T47D (cell line): ENCODE data around the gene GPNMB.
"Not testable (repeated sequence)": the region's sequence is repeated elsewhere in the genome, so short reads cannot be mapped to it uniquely, and the experiment has no call there.

ENCODE experiments used
- DNase-seq, 2 experiments: peaks; one replicate each; pipeline versions ENCODE4 v3.0.0 to v3.0.0-alpha.2; 2011 to 2012; ENCODE audit warnings: low read depth in 1 of 2, low spot score in 1 of 2
- JUND ChIP-seq: IDR thresholded peaks from 2 replicates; pipeline ENCODE4 v1.6.1; 2012; ENCODE audit warnings: low read depth
- in situ Hi-C: cut with HindIII; loops from 2 replicates; pipeline ENCODE4 v1.10.0; 2016; ENCODE audit warnings: low sequenced_read_pairs, low pct_unique_long_range_greater_than_20kb

GPNMB gene

DNA sequence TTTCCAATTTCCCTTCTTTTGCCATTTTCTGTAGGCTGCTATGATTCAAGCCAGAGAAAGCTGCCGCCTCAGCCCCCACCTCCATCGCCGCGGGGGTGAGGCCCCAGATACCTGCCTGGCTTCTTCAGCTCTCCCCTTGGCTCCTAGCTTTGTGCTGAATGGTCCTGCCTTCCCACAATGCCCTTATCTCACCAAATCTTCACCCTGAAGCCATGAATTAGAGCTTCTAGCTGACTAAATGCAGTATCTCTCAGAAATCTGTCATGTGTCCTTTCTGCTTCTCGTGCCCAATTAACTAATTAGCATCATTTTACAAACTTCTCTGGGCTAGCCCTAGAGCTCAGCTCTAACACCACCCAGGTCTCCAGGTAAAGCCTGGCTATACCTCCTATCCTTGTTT, 32.2 kb upstream of the GPNMB start:
- DNase-seq, result no peak
- in situ Hi-C loops, result no loop called here
- no peak for TF ChIP-seq JUND

- no peak for TF ChIP-seq JUND
- DNase-seq, result no peak
- in situ Hi-C loops, result no loop called here
These were observed 31.6 kb upstream of the GPNMB start for GRCh38 chr7:23214938-23215337.

DNA sequence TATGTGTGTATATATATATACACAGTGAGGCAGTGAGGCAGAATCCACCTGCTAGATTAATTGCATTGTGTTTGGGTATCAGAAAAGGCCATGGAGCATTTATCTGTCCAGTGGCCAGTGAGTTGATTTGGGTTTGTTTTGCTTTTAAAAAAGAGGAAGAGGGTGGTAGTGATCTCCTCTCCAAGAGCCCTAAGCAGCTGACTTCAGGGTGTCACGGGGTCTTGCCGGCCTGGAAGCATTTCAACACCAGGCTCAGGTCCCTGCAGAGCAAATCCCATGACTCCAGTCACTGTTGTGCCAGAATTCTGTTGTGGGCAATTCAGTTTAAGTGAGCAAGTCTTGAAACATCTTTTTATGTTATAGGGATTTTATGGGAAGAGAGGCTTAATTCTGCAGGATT, 30.6 kb upstream of the GPNMB start:
- no peak for TF ChIP-seq JUND
- DNase-seq, result no peak
- in situ Hi-C loops, result no loop called here

DNA sequence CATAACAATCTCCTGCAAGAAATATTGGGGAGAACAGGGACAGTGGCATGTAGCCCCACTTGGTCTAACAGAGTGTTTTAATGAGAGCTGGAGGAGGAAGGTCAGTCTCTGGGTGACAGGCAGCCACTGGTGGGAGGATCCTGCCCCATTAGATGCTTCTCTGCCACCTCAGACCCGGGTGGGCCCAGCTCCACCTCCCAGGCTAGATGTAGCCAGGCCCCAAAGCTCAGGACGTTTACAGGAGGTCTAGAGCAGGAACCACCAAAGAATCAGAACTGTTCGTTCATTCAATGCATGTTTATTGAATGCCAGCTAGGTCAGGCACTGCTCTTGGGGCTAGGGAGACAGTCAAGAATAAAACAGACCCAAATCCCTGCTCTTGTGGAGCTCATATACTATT, 28.4 kb upstream of the GPNMB start:
- TF ChIP-seq JUND, result no peak
- no peak for DNase-seq
- in situ Hi-C loops, result no loop called here

DNA sequence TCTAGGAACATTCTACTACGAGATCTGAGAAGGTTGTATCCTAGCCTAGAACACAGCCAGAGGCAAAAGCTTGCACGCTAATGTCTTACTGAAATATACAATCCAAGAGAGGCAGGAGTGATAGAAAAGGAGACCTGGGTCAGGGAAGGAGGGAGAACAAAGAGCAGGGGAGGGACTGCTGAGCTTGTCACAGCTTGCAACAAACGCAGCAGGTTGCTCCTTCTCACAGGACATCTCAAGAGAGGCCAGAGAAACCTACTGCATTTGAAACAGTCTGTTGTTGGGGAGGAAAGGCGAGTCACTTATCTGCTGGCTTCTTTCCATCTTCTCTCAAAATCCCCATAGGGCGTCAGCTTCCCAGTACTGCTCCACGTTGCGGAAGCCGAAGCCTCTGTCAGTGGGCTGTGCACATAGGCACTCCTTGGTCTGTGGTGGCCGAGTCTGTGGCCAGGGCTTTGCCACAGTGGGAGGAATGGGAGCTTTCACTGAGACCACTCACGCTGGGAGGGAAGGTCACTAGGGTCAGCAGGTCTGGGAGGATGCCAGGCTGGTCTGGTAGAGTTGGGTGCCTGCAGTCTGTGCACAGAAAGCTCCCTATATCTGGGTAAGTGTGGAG, 25.8 kb upstream of the GPNMB start:
- no peak for DNase-seq
- in situ Hi-C loops, result no loop called here
- no peak for TF ChIP-seq JUND

DNA sequence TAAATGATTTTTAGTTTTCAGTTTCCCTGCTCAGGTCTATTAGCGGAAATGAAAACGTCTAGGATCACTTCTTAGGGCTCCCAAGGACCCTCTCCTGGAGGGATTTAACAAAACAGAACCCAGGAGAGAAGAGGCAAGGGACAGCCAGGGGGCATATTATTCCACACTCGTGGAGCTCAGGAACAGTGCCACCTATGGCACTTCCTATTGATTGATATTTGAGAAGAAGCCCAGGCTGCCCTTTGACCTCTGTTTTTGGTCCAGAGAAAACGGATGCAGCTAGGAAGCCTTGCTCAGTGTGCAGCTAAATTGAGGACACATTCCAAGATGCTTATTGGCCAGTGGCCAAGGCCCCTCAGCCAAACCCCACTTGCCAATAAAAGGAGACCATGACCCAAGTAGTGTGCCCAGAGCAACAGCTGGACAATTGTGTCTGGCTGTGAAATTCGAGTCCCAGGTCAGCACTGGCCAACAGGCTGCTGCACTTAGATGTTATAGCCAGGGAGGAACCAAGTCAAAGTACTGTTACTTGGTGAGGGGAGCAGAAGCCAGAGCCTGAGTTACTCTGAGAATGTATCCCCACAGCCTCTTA, 24.0 kb upstream of the GPNMB start:
- in situ Hi-C loops, result no loop called here
- TF ChIP-seq JUND, result no peak
- no peak for DNase-seq

GRCh38 chr7:23224364-23224763, 22.2 kb upstream of the GPNMB start:
- in situ Hi-C loops, DNase-seq: not testable (repeated sequence)

GRCh38 chr7:23226844-23227450, 19.6 kb upstream of the GPNMB start:
- DNase-seq, result no peak
- in situ Hi-C loops, result no loop called here
- no peak for TF ChIP-seq JUND

GRCh38 chr7:23228412-23228811, 18.2 kb upstream of the GPNMB start:
- no peak for TF ChIP-seq JUND

DNA sequence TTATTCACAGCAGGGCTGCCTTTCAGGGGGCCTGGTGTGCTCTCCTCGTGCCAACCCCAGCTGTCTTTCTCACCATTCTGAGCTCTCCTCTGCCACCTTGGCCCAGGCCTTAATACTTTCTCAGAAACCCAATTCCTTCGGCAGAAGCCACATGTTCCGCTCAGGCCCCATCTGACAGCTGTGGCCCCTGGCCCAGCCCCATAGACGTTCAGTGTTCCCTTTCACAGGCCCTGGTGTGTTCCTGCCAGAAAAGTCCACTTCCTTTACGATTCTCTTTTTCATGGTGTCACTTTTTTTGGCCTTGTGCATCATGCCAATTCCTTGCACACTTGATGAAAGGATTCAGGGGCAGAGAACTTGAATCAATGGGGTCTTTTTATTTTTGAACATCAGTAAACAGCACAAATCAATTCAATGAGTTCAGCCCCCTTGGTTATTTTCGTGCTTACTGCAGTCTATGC, 15.9 kb upstream of the GPNMB start:
- no peak for DNase-seq
- TF ChIP-seq JUND, result no peak
- in situ Hi-C loops, result no loop called here

More at GRCh38 chr7:23228412-23228811, 18.2 kb upstream of the GPNMB start:
- no peak for DNase-seq
- in situ Hi-C loops, result no loop called here

GRCh38 chr7:23232966-23233365, 13.6 kb upstream of the GPNMB start:
- no peak for DNase-seq
- no peak for TF ChIP-seq JUND
- in situ Hi-C loops, result no loop called here

- DNase-seq, result no peak
- in situ Hi-C loops, result no loop called here
- no peak for TF ChIP-seq JUND
These were observed 11.8 kb upstream of the GPNMB start for GRCh38 chr7:23234569-23235296.

GRCh38 chr7:23235813-23236221, 10.8 kb upstream of the GPNMB start:
- in situ Hi-C loops, result no loop called here
- no peak for TF ChIP-seq JUND
- DNase-seq, result no peak
